ENCODE measurements around the gene ADAMTS15. TPM values are rescaled to one million over a fixed set of nuclear protein-coding genes. Genes with fewer than 3 reads are reported as not detected.

The ADAMTS15 gene
- total RNA-seq, 2 experiments from 2014 or later, result 0.04 to 0.05 TPM

- DNase-seq, result no peak
- H3K4me1 Mint-ChIP-seq, result no peaks in the 10 kb centered on the region
- no peaks in the 10 kb centered on the region for H3K36me3 Mint-ChIP-seq (ENCODE audit: low read depth)
- ChIA-PET CTCF (no interaction called here), POLR2A (no interaction called here)
- H3K27ac Mint-ChIP-seq, result no peak overlapping the region
- H3K4me3 Mint-ChIP-seq, result no peak overlapping the region
- peaks cover 2% of the 10 kb centered on the region for H3K27me3 Mint-ChIP-seq
- peaks cover 7% of the 10 kb centered on the region for H3K9me3 Mint-ChIP-seq
Observed at GRCh38 chr11:130510407-130511006, 62.1 kb downstream of the ADAMTS15 start.

GRCh38 chr11:130511765-130512164, 63.3 kb downstream of the ADAMTS15 start:
- DNase-seq, result no peak
- ChIA-PET CTCF (no interaction called here), POLR2A (no interaction called here)
- Mint-ChIP-seq H3K27me3 (no peaks in the 10 kb centered on the region), H3K4me3 (no peak overlapping the region), H3K36me3 (ENCODE audit: low read depth) (no peaks in the 10 kb centered on the region), H3K9me3 (peaks cover 7% of the 10 kb centered on the region), H3K27ac (no peak overlapping the region), H3K4me1 (no peaks in the 10 kb centered on the region)

GRCh38 chr11:130512662-130513061, 64.2 kb downstream of the ADAMTS15 start:
- Mint-ChIP-seq H3K4me3 (no peak overlapping the region), H3K36me3 (ENCODE audit: low read depth) (no peaks in the 10 kb centered on the region), H3K4me1 (no peaks in the 10 kb centered on the region), H3K27ac (no peak overlapping the region), H3K9me3 (peaks cover 7% of the 10 kb centered on the region), H3K27me3 (no peaks in the 10 kb centered on the region)
- POLR2A ChIA-PET, result no interaction called here
- CTCF ChIA-PET, result no interaction called here
- no peak for DNase-seq

GRCh38 chr11:130513132-130513531, 64.7 kb downstream of the ADAMTS15 start:
- no peak for DNase-seq
- no peaks in the 10 kb centered on the region for H3K4me1 Mint-ChIP-seq
- no peak overlapping the region for H3K4me3 Mint-ChIP-seq
- no peak overlapping the region for H3K27ac Mint-ChIP-seq
- ChIA-PET POLR2A (no interaction called here), CTCF (no interaction called here)
- H3K9me3 Mint-ChIP-seq, result peaks cover 2% of the 10 kb centered on the region
- no peaks in the 10 kb centered on the region for H3K36me3 Mint-ChIP-seq (ENCODE audit: low read depth)
- no peaks in the 10 kb centered on the region for H3K27me3 Mint-ChIP-seq

GRCh38 chr11:130514316-130514715, 65.9 kb downstream of the ADAMTS15 start:
- no peaks in the 10 kb centered on the region for H3K27me3 Mint-ChIP-seq
- no peak overlapping the region for H3K27ac Mint-ChIP-seq
- ChIA-PET CTCF (no interaction called here), POLR2A (no interaction called here)
- DNase-seq, result no peak
- no peaks in the 10 kb centered on the region for H3K9me3 Mint-ChIP-seq
- no peaks in the 10 kb centered on the region for H3K36me3 Mint-ChIP-seq (ENCODE audit: low read depth)
- no peak overlapping the region for H3K4me3 Mint-ChIP-seq
- H3K4me1 Mint-ChIP-seq, result no peaks in the 10 kb centered on the region

- H3K4me1 Mint-ChIP-seq, result no peaks in the 10 kb centered on the region
- ChIA-PET CTCF (no interaction called here), POLR2A (interaction anchor here (0.6 kb wide), 1 partner anchor 131 kb away, joined by 3 read pairs; no protein-coding TSS in a partner anchor)
- no peak for DNase-seq
- no peaks in the 10 kb centered on the region for H3K27me3 Mint-ChIP-seq
- no peaks in the 10 kb centered on the region for H3K36me3 Mint-ChIP-seq (ENCODE audit: low read depth)
- H3K9me3 Mint-ChIP-seq, result no peaks in the 10 kb centered on the region
- H3K27ac Mint-ChIP-seq, result no peak overlapping the region
- no peak overlapping the region for H3K4me3 Mint-ChIP-seq
Observed at GRCh38 chr11:130514851-130515250, 66.4 kb downstream of the ADAMTS15 start.

- H3K27me3 Mint-ChIP-seq, result no peaks in the 10 kb centered on the region
- H3K36me3 Mint-ChIP-seq (ENCODE audit: low read depth), result no peaks in the 10 kb centered on the region
- DNase-seq, result no peak
- H3K9me3 Mint-ChIP-seq, result no peaks in the 10 kb centered on the region
- no peaks in the 10 kb centered on the region for H3K4me1 Mint-ChIP-seq
- H3K27ac Mint-ChIP-seq, result no peak overlapping the region
- CTCF ChIA-PET, result no interaction called here
- POLR2A ChIA-PET, result no interaction called here
- H3K4me3 Mint-ChIP-seq, result no peak overlapping the region
Observed at GRCh38 chr11:130515829-130516553, 67.5 kb downstream of the ADAMTS15 start.

- H3K4me1 Mint-ChIP-seq, result no peaks in the 10 kb centered on the region
- no peak overlapping the region for H3K27ac Mint-ChIP-seq
- no peak for DNase-seq
- no peaks in the 10 kb centered on the region for H3K27me3 Mint-ChIP-seq
- ChIA-PET CTCF (no interaction called here), POLR2A (no interaction called here)
- no peaks in the 10 kb centered on the region for H3K9me3 Mint-ChIP-seq
- no peak overlapping the region for H3K4me3 Mint-ChIP-seq
- no peaks in the 10 kb centered on the region for H3K36me3 Mint-ChIP-seq (ENCODE audit: low read depth)
Observed at GRCh38 chr11:130516554-130517505, 68.4 kb downstream of the ADAMTS15 start.

- H3K27me3 Mint-ChIP-seq, result no peaks in the 10 kb centered on the region
- H3K27ac Mint-ChIP-seq, result no peak overlapping the region
- DNase-seq, result no peak
Observed at GRCh38 chr11:130518164-130518680, 69.8 kb downstream of the ADAMTS15 start.

GRCh38 chr11:130519128-130519932, 70.9 kb downstream of the ADAMTS15 start:
- no peaks in the 10 kb centered on the region for H3K36me3 Mint-ChIP-seq (ENCODE audit: low read depth)
- H3K27ac Mint-ChIP-seq, result no peak overlapping the region
- H3K27me3 Mint-ChIP-seq, result no peaks in the 10 kb centered on the region
- no peak for DNase-seq
- H3K9me3 Mint-ChIP-seq, result no peaks in the 10 kb centered on the region
- H3K4me3 Mint-ChIP-seq, result no peak overlapping the region
- no peaks in the 10 kb centered on the region for H3K4me1 Mint-ChIP-seq
- ChIA-PET CTCF (no interaction called here), POLR2A (no interaction called here)

More at GRCh38 chr11:130518164-130518680, 69.8 kb downstream of the ADAMTS15 start:
- Mint-ChIP-seq H3K4me1 (no peaks in the 10 kb centered on the region), H3K9me3 (no peaks in the 10 kb centered on the region), H3K4me3 (no peak overlapping the region), H3K36me3 (ENCODE audit: low read depth) (no peaks in the 10 kb centered on the region)
- CTCF ChIA-PET, result no interaction called here
- POLR2A ChIA-PET, result no interaction called here

- POLR2A ChIA-PET, result no interaction called here
- CTCF ChIA-PET, result no interaction called here
- DNase-seq, result no peak
- no peak overlapping the region for H3K27ac Mint-ChIP-seq
- no peaks in the 10 kb centered on the region for H3K9me3 Mint-ChIP-seq
- H3K36me3 Mint-ChIP-seq (ENCODE audit: low read depth), result no peaks in the 10 kb centered on the region
- no peaks in the 10 kb centered on the region for H3K4me1 Mint-ChIP-seq
- H3K27me3 Mint-ChIP-seq, result no peaks in the 10 kb centered on the region
- no peak overlapping the region for H3K4me3 Mint-ChIP-seq
Observed at GRCh38 chr11:130520271-130520671, 71.8 kb downstream of the ADAMTS15 start.

GRCh38 chr11:130522284-130522961, 74.0 kb downstream of the ADAMTS15 start:
- Mint-ChIP-seq H3K4me3 (no peak overlapping the region), H3K27me3 (no peaks in the 10 kb centered on the region), H3K36me3 (ENCODE audit: low read depth) (no peaks in the 10 kb centered on the region), H3K27ac (no peak overlapping the region), H3K4me1 (no peaks in the 10 kb centered on the region), H3K9me3 (no peaks in the 10 kb centered on the region)
- DNase-seq, result no peak
- ChIA-PET CTCF (interaction anchor here (0.6 kb wide), 1 partner anchor 50 kb away, joined by 5 read pairs; no protein-coding TSS in a partner anchor), POLR2A (no interaction called here)

Data from activated CD4-positive, alpha-beta T cell treated with anti-CD3 and anti-CD28 coated beads, Interleukin-2, amount 10 ng/mL, durations not matched to agents 7 days and 5 days (primary cell).